B cell (primary cell): ENCODE measurements around the gene ZNF146. TPM values are rescaled to one million over a fixed set of nuclear protein-coding genes. Genes with fewer than 3 reads are reported as not detected.

Experiments
- ATAC-seq: fragments of 200-7000 bp; cut with Tn5 transposase; one replicate; pipeline ENCODE4 v1.10.0; 2021; ENCODE audit warnings: low read depth, mild to moderate bottlenecking, moderate number of reproducible peaks, moderate library complexity
- CTCF ChIA-PET: fragments of 350-600 bp; sonication (Branson Sonifier 250); formaldehyde crosslinking; loops from one replicate; lab custom pipeline; 2021; ENCODE audit warnings: antibody characterized with exemption, inconsistent platforms; lab: Charles Lee
- POLR2A ChIA-PET: fragments of 350-600 bp; sonication (Branson Sonifier 250); formaldehyde crosslinking; loops from one replicate; lab custom pipeline; 2021; ENCODE audit warnings: antibody characterized with exemption; lab: Charles Lee
- DNase-seq: peaks from one replicate; pipeline ENCODE4 v3.0.0; 2013
- H2AFZ ChIP-seq: 2 replicates; pipeline ENCODE4 v1.6.1; 2012; ENCODE audit warnings: mild to moderate bottlenecking, low read depth, low read length; ENCODE audit not compliant: insufficient read depth, poor library complexity, severe bottlenecking
- H3K27ac ChIP-seq, 2 donors: 1 replicate in 1 of 2; 2 replicates in 1 of 2; pipeline ENCODE4 v1.5.1; 2012 to 2013; ENCODE audit warnings: low read length in 2 of 2, mild to moderate bottlenecking in 2 of 2, moderate library complexity in 1 of 2
- H3K27me3 ChIP-seq, 4 experiments: fragments of 200-600 bp in 1 of 4; sonication (generic) in 1 of 4; replicated peaks in 1 of 4; 1 replicate in 2 of 4; 2 replicates in 2 of 4; pipeline versions ENCODE4 v1.6.1 to v1.7.0; 2013 to 2016; ENCODE audit warnings: low read length in 3 of 4, mild to moderate bottlenecking in 2 of 4, mixed read lengths in 1 of 4, moderate library complexity in 1 of 4; ENCODE audit not compliant: insufficient read depth in 4 of 4, control insufficient read depth in 3 of 4; ENCODE audit errors: control extremely low read depth in 1 of 4
- H3K36me3 ChIP-seq, 2 experiments: replicated peaks in 1 of 2; 1 replicate in 1 of 2; 2 replicates in 1 of 2; pipeline versions ENCODE4 v1.6.1 to v1.7.1; 2013; ENCODE audit warnings: low read length in 1 of 2; ENCODE audit not compliant: insufficient read depth in 2 of 2, control insufficient read depth in 1 of 2; ENCODE audit errors: control extremely low read depth in 1 of 2, extremely low read depth in 1 of 2
- H3K4me1 ChIP-seq, 2 donors: fragments of 200-600 bp in 1 of 2; sonication (generic) in 1 of 2; 1 replicate in 1 of 2; 2 replicates in 1 of 2; pipeline versions ENCODE4 v1.5.1 to v1.6.1; 2013 to 2017; ENCODE audit warnings: low read length in 2 of 2; ENCODE audit not compliant: control insufficient read depth in 2 of 2, insufficient read depth in 2 of 2
- H3K4me2 ChIP-seq: replicated peaks from 2 replicates; pipeline ENCODE3; 2012; ENCODE audit warnings: mild to moderate bottlenecking, low read depth, low read length; ENCODE audit not compliant: poor library complexity, severe bottlenecking
- H3K4me3 ChIP-seq, 5 experiments: fragments of 200-600 bp in 1 of 5; sonication (generic) in 1 of 5; 1 replicate in 3 of 5; 2 replicates in 2 of 5; pipeline versions ENCODE4 v1.5.1 to v1.7.0; 2011 to 2016; ENCODE audit warnings: low read length in 4 of 5, mild to moderate bottlenecking in 4 of 5, low read depth in 2 of 5, control low read depth in 1 of 5, moderate library complexity in 1 of 5; ENCODE audit not compliant: insufficient read depth in 1 of 5; ENCODE audit errors: control extremely low read depth in 1 of 5, extremely low read depth in 1 of 5
- H3K79me2 ChIP-seq: fragments of 200-600 bp; sonication (generic); one replicate; pipeline ENCODE4 v1.6.0; 2016; ENCODE audit warnings: low read length; ENCODE audit not compliant: control insufficient read depth, insufficient read depth
- H3K9ac ChIP-seq: fragments of 200-600 bp; sonication (generic); 2 replicates; pipeline ENCODE4 v1.6.1; 2017; ENCODE audit warnings: mild to moderate bottlenecking, low read length, moderate library complexity
- H3K9me3 ChIP-seq, 3 donors: one replicate each; pipeline versions ENCODE4 v1.6.1 to v1.7.1; 2013; ENCODE audit warnings: low read length in 2 of 3; ENCODE audit not compliant: control insufficient read depth in 2 of 3, insufficient read depth in 1 of 3; ENCODE audit errors: control extremely low read depth in 1 of 3
- H4K20me1 ChIP-seq: 2 replicates; pipeline ENCODE4 v1.6.0; 2012; ENCODE audit warnings: mild to moderate bottlenecking, low read length; ENCODE audit not compliant: insufficient read depth, control insufficient read depth, poor library complexity, severe bottlenecking
- H3K27ac Mint-ChIP-seq: one replicate; pipeline ENCODE4 v1.8.0; 2021; ENCODE audit warnings: mixed read lengths
- H3K27me3 Mint-ChIP-seq: one replicate; pipeline ENCODE4 v1.8.0; 2021; ENCODE audit warnings: mixed read lengths
- H3K4me1 Mint-ChIP-seq: one replicate; pipeline ENCODE4 v1.8.0; 2021; ENCODE audit warnings: mixed read lengths
- H3K4me3 Mint-ChIP-seq: one replicate; pipeline ENCODE4 v1.8.0; 2021; ENCODE audit warnings: mixed read lengths
- H3K9me3 Mint-ChIP-seq: one replicate; pipeline ENCODE4 v1.8.0; 2022; ENCODE audit warnings: mixed read lengths; ENCODE audit not compliant: insufficient read depth
- EZH2 ChIP-seq: IDR thresholded peaks from 2 replicates; pipeline ENCODE4 v1.6.1; 2012; ENCODE audit warnings: borderline replicate concordance, low read depth, mild to moderate bottlenecking, moderate library complexity, low read length; ENCODE audit not compliant: insufficient read depth, poor library complexity, severe bottlenecking
- WGBS: methylation state at CpG from one replicate; pipeline ENCODE4 v1.1.5; 2013; ENCODE audit warnings: missing lambda C conversion rate; ENCODE audit not compliant: insufficient coverage; 5-methylcytosine and 5-hydroxymethylcytosine counted together
- intact Hi-C: fragments of 100-400 bp; cut with micrococcal nuclease; formaldehyde crosslinking; loops from one replicate; pipeline ENCODE4 v1.10.0; 2022
- polyA plus RNA-seq: library from polyadenylated mRNA; depleted of rRNA; stranded (reverse); fragments of >200 nt; gene quantifications from 2 replicates; pipeline ENCODE4 v1.2.3, GENCODE V29; 2012
- total RNA-seq, 2 donors: library from RNA; stranded (reverse); fragments of 120-200 nt in 1 of 2; gene quantifications; 1 replicate in 1 of 2; 2 replicates in 1 of 2; pipeline versions ENCODE4 v1.2.3 to v1.2.4, GENCODE V29; 2013 to 2022
- TF ChIP-seq, protein P1 (sequence below): fragments of 200-600 bp; IDR thresholded peaks from one replicate; pipeline ENCODE4 v1.8.0; 2022; ENCODE audit warnings: antibody characterized with exemption, mild to moderate bottlenecking

The ZNF146 gene
- total and polyA plus RNA-seq, 2 donors (not counting 1 experiment from before 2014, with no cell fraction given): 21.9 to 62.2 TPM

GRCh38 chr19:36236946-36237310 lies 22.0 kb downstream of the ZNF146 start:
- Histone ChIP-seq H2AFZ (no peak overlapping the region), H3K79me2 (peaks cover 5% of the 10 kb centered on the region), H3K4me3 (no peak overlapping the region), H3K36me3 (peaks cover 29 to 45% of the 10 kb centered on the region in 2 experiments), H3K27me3 (no peaks in the 10 kb centered on the region), H3K9ac (no peak overlapping the region), H4K20me1 (peaks cover 7% of the 10 kb centered on the region), H3K9me3 (peaks cover 22 to 43% (median 38%) of the 10 kb centered on the region in 3 donors), H3K4me2 (no peak overlapping the region), H3K4me1 (no peaks in the 10 kb centered on the region), H3K27ac (no peak overlapping the region)
- Mint-ChIP-seq H3K9me3 (peaks cover 17% of the 10 kb centered on the region), H3K4me3 (no peak overlapping the region), H3K27ac (no peak overlapping the region), H3K27me3 (no peaks in the 10 kb centered on the region), H3K4me1 (no peaks in the 10 kb centered on the region)
- POLR2A ChIA-PET: no interaction called here
- intact Hi-C loops: no loop called here
- no peak for ATAC-seq
- CTCF ChIA-PET: no interaction called here
- no peak for DNase-seq
- whole genome bisulfite sequencing: no CpG with 5 or more reads among the region's 3 CpGs
- TF ChIP-seq EZH2: no peak
- TF ChIP-seq, protein P1, sequence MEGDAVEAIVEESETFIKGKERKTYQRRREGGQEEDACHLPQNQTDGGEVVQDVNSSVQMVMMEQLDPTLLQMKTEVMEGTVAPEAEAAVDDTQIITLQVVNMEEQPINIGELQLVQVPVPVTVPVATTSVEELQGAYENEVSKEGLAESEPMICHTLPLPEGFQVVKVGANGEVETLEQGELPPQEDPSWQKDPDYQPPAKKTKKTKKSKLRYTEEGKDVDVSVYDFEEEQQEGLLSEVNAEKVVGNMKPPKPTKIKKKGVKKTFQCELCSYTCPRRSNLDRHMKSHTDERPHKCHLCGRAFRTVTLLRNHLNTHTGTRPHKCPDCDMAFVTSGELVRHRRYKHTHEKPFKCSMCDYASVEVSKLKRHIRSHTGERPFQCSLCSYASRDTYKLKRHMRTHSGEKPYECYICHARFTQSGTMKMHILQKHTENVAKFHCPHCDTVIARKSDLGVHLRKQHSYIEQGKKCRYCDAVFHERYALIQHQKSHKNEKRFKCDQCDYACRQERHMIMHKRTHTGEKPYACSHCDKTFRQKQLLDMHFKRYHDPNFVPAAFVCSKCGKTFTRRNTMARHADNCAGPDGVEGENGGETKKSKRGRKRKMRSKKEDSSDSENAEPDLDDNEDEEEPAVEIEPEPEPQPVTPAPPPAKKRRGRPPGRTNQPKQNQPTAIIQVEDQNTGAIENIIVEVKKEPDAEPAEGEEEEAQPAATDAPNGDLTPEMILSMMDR: no peak

GRCh38 chr19:36244066-36244465 lies 29.2 kb downstream of the ZNF146 start:
- H3K27ac Mint-ChIP-seq: no peak overlapping the region
- ATAC-seq (no peak), DNase-seq (no peak)
- no peak overlapping the region for H3K27ac ChIP-seq
- peaks cover 0 to 4% (median 2%) of the 10 kb centered on the region in 4 experiments for H3K27me3 ChIP-seq
- peaks cover 0 to 6% of the 10 kb centered on the region in 2 donors for H3K4me1 ChIP-seq
- POLR2A ChIA-PET: no interaction called here
- H3K9me3 Mint-ChIP-seq: peaks cover 12% of the 10 kb centered on the region
- peaks cover 0 to 2% of the 10 kb centered on the region in 2 experiments for H3K36me3 ChIP-seq
- no peak overlapping the region for H3K4me2 ChIP-seq
- H3K4me3 Mint-ChIP-seq: no peak overlapping the region
- H3K4me3 ChIP-seq: no peak overlapping the region
- H2AFZ ChIP-seq: no peak overlapping the region
- intact Hi-C loops: no loop called here
- H4K20me1 ChIP-seq: no peaks in the 10 kb centered on the region
- TF ChIP-seq, protein P1: no peak
- TF ChIP-seq EZH2: no peak
- H3K27me3 Mint-ChIP-seq: peaks cover 4% of the 10 kb centered on the region
- H3K4me1 Mint-ChIP-seq: peaks cover 4% of the 10 kb centered on the region
- peaks cover 1 to 59% (median 17%) of the 10 kb centered on the region in 3 donors for H3K9me3 ChIP-seq
- H3K9ac ChIP-seq: no peak overlapping the region
- WGBS: 79% methylated on average over 6 of the region's 11 CpGs
- CTCF ChIA-PET: no interaction called here
- H3K79me2 ChIP-seq: no peaks in the 10 kb centered on the region
